B cell (primary cell): ENCODE results near the gene CYP4F22.

Experiments
- CTCF ChIP-seq: fragments of 200-600 bp; IDR thresholded peaks from one replicate; pipeline ENCODE4 v1.8.0; 2022; ENCODE audit warnings: antibody characterized with exemption, mild to moderate bottlenecking
- EZH2 ChIP-seq: IDR thresholded peaks from 2 replicates; pipeline ENCODE4 v1.6.1; 2012; ENCODE audit warnings: borderline replicate concordance, low read depth, mild to moderate bottlenecking, moderate library complexity, low read length; ENCODE audit not compliant: insufficient read depth, poor library complexity, severe bottlenecking

DNA sequence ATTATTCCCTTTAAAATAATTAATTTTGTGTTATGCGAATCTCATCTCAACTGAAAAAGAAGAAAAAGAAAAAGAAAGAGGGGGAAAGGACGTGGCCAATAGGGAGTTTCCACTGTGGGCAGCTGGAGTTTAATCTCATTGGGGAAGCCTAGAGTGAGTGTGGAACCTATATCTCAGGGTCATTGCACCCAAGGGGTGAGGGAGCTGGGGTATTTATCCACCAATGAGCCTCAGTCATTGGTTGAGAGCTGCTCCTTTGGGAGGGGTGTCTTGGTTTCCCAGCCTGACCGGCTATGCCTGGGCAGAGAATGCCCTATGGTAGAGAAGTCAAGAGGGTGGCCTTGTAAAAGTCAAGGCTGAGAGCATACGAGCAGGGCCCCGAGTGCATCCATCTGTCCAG, 16.5 kb downstream of the CYP4F22 start:
- TF ChIP-seq CTCF (no peak), EZH2 (no peak)
